ENCODE measurements around the gene STX1B. TPM values are rescaled to one million over a fixed set of nuclear protein-coding genes. Genes with fewer than 3 reads are reported as not detected.

Gene STX1B
- total RNA-seq, 6 experiments from 2014 or later = 6.7 to 9.9 (median 7.1) TPM

DNA sequence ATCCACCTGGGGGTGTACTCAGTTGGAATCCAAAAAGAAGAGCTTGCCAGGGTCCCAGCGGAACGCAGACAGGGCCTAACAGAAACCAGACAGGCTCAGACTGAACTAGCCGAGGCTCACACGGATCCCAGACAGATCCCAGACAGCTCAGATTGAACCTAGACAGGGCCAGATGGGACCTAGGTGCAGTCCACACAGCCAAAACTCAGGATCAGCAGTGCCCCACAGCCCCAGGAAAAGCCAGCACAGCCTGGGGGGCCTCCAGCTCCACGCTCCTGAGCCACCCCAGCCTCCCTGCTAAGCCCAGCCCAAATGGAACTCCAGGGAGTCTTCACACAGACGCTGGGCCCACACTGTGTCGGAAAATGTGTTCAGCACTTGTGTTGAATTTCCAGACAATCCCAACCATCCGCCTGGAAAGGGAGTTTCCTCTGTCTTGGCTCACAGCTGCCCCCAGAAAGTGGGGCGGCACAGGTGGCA lies 7.5 kb downstream of the STX1B start:
- H3K9me3 Mint-ChIP-seq = no peaks in the 10 kb centered on the region
- no peak for DNase-seq
- H3K27me3 Mint-ChIP-seq (ENCODE audit: insufficient read depth) = no peaks in the 10 kb centered on the region; the same call in none of the 2 replicates
- TF ChIP-seq, protein P1, sequence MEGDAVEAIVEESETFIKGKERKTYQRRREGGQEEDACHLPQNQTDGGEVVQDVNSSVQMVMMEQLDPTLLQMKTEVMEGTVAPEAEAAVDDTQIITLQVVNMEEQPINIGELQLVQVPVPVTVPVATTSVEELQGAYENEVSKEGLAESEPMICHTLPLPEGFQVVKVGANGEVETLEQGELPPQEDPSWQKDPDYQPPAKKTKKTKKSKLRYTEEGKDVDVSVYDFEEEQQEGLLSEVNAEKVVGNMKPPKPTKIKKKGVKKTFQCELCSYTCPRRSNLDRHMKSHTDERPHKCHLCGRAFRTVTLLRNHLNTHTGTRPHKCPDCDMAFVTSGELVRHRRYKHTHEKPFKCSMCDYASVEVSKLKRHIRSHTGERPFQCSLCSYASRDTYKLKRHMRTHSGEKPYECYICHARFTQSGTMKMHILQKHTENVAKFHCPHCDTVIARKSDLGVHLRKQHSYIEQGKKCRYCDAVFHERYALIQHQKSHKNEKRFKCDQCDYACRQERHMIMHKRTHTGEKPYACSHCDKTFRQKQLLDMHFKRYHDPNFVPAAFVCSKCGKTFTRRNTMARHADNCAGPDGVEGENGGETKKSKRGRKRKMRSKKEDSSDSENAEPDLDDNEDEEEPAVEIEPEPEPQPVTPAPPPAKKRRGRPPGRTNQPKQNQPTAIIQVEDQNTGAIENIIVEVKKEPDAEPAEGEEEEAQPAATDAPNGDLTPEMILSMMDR (IDR thresholded peaks at IDR 0.05) = no peak
- H3K4me1 Mint-ChIP-seq (ENCODE audit: low read depth) = peaks cover 41% of the 10 kb centered on the region
- H3K4me3 Mint-ChIP-seq = no peak overlapping the region
- H3K36me3 Mint-ChIP-seq (ENCODE audit: low read depth) = peaks cover 6% of the 10 kb centered on the region; the same call in 1 of the 2 replicates
- no peak overlapping the region for H3K27ac Mint-ChIP-seq

DNA sequence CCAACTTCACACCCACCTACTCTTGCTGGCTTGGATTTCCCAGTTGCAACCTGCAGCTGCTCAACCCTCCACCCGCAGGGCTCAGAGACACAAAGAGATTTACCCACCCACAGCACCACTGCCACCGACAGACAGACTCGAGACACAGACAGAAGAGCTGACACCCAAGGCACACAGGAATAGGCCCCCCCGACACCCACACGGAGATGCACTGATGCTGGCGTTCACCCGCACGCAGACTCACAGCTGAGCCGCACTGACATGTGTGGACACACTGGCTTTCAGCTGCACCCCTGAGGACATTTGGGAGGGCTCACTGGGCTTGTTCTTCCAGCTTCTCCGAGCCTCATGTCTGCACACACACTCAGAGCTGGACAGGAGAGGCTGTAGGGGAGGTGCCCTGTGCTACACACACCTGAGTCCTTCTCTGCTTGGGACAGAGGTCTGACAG lies 8.2 kb downstream of the STX1B start:
- H3K27me3 Mint-ChIP-seq (ENCODE audit: insufficient read depth) = no peaks in the 10 kb centered on the region; the same call in none of the 2 replicates
- no peak overlapping the region for H3K27ac Mint-ChIP-seq
- peaks cover 41% of the 10 kb centered on the region for H3K4me1 Mint-ChIP-seq (ENCODE audit: low read depth)
- H3K36me3 Mint-ChIP-seq (ENCODE audit: low read depth) = peaks cover 6% of the 10 kb centered on the region; the same call in 1 of the 2 replicates
- H3K9me3 Mint-ChIP-seq = no peaks in the 10 kb centered on the region
- DNase-seq = no peak
- TF ChIP-seq, protein P1 (IDR thresholded peaks at IDR 0.05) = no peak
- H3K4me3 Mint-ChIP-seq = no peak overlapping the region

DNA sequence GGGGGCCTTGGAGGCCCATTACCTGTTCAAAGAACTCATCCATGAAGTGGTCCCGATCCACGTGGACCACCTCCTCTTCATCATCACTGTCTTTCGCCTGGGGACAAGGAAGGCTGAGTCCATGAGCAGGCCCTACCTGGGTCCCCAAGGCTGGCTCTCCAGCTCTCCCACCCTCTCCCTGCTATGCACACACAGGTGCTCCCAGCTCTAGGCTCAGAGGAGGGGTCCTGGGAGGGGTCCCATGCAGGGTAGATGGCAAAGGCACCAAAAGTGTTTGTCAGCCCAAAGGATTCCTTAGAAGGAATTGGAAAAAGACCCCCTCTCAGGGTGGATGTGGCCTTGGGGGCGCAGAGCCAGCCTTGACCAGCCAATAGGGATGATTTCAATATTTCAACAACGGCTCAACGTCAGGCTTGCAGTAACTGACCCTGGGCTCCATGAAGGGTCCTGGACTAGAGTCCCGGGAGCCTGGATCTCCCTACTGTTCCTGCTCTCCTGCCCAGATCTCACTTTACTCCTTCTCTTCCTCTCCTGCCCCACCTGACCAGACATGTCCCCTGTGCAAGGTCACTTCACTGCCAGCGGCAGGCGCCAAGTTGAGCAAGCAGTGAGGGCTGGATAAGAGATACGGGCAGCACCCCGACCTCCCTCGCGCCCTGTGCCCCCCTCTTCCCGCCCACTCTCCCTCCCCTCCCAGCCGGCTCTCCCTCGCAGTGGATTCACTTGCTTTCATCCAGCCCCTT lies 8.8 kb downstream of the STX1B start:
- no peak for DNase-seq
- H3K27ac Mint-ChIP-seq = no peak overlapping the region
- no peak overlapping the region for H3K4me3 Mint-ChIP-seq
- peaks cover 6% of the 10 kb centered on the region; the same call in 1 of the 2 replicates for H3K36me3 Mint-ChIP-seq (ENCODE audit: low read depth)
- TF ChIP-seq, protein P1 (IDR thresholded peaks at IDR 0.05) = no peak
- no peaks in the 10 kb centered on the region for H3K9me3 Mint-ChIP-seq
- no peaks in the 10 kb centered on the region; the same call in none of the 2 replicates for H3K27me3 Mint-ChIP-seq (ENCODE audit: insufficient read depth)
- peaks cover 44% of the 10 kb centered on the region for H3K4me1 Mint-ChIP-seq (ENCODE audit: low read depth)

DNA sequence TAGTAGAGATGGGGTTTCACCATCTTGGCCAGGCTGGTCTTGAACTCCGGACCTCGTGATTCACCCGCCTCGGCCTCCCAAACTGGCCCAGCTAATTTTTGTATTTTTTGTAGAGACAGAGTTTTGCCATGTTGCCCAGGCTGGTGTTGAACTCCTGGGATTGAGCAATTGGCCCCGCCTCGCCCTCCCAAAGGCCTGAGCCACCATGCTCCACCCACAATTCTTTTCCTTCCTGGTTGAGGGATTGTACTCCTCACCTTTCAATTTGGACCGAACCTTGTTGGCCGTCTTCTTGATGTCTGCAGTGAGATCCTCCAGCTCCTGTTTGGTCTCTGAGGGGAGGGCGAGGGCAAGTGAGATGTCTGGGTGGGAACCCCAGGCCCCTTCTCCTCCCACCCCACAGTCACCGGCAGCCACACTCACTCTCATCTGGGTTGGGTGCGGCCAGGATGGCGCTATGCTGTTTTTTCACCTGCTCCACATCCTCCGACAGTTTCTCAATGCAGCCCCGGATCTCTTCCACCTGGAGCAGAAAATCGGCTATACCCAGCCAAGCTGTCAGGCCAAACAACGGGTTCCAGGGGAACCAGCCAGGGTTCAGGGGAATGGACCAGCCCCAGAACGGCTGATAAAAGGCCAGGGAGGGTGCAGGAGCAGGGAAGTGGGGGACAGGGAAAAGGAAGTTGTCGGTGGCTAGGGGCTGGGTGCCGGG lies 9.6 kb downstream of the STX1B start:
- H3K36me3 Mint-ChIP-seq (ENCODE audit: low read depth) = peaks cover 4% of the 10 kb centered on the region; the same call in 1 of the 2 replicates
- TF ChIP-seq, protein P1 (IDR thresholded peaks at IDR 0.05) = no peak
- H3K27me3 Mint-ChIP-seq (ENCODE audit: insufficient read depth) = no peaks in the 10 kb centered on the region; the same call in 1 of the 2 replicates
- no peak overlapping the region for H3K4me3 Mint-ChIP-seq
- DNase-seq = no peak
- H3K4me1 Mint-ChIP-seq (ENCODE audit: low read depth) = peaks cover 42% of the 10 kb centered on the region
- H3K9me3 Mint-ChIP-seq = no peaks in the 10 kb centered on the region
- no peak overlapping the region for H3K27ac Mint-ChIP-seq

DNA sequence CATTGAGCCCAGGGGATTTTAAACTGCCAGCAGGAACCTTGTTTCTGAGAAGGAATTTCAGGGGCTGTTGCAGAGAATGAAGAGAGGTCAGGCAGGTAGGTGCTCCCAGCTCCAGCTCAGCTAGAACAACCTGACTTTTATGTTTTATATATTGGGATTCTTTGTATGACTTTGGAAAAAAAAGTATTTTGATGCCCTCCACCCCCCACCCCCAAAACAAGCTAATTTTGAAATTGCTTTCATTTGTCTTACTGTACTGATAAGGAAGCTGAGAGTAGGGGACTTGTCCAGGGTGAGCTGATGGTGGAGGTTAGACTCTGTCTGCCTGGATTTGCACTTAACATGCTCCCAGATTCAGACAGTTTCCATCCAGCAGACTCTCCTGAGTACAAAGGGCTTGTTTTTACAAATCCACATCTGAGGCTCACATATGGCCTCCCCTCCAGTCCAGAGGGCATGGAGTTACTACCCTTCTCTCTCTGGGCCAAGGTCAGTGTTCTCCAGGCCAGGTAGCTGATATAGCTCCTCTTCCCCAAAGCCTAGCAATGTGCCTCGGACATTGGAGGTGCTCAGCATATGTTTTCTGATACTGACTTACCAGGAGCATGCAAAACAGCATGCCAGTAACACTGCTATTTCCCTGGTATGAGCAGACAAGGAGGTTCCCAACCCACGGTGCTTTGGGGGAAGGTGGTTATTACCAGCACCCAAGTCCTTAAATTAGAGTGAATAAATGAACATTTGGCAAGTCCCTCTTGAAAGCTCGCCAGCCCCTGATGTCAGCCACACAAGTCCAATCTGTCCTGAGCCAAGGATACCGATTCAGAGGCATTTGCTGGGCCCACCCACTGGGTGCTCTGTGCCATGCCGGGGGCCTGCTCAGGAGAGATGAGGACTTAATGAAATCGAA lies 11.3 kb downstream of the STX1B start:
- TF ChIP-seq, protein P1 (IDR thresholded peaks at IDR 0.05) = no peak
- Mint-ChIP-seq H3K36me3 (ENCODE audit: low read depth) (peaks cover 4% of the 10 kb centered on the region; the same call in 1 of the 2 replicates), H3K4me1 (ENCODE audit: low read depth) (peaks cover 48% of the 10 kb centered on the region), H3K27ac (peak overlapping the region; percentile 96), H3K27me3 (ENCODE audit: insufficient read depth) (no peaks in the 10 kb centered on the region; the same call in 1 of the 2 replicates), H3K4me3 (no peak overlapping the region; the same call in 1 of the 2 replicates), H3K9me3 (no peaks in the 10 kb centered on the region)
- DNase-seq = no peak
